ENCODE measurements around the gene SNX1. TPM values are rescaled to one million over a fixed set of nuclear protein-coding genes. Genes with fewer than 3 reads are reported as not detected.

Gene SNX1, protein sequence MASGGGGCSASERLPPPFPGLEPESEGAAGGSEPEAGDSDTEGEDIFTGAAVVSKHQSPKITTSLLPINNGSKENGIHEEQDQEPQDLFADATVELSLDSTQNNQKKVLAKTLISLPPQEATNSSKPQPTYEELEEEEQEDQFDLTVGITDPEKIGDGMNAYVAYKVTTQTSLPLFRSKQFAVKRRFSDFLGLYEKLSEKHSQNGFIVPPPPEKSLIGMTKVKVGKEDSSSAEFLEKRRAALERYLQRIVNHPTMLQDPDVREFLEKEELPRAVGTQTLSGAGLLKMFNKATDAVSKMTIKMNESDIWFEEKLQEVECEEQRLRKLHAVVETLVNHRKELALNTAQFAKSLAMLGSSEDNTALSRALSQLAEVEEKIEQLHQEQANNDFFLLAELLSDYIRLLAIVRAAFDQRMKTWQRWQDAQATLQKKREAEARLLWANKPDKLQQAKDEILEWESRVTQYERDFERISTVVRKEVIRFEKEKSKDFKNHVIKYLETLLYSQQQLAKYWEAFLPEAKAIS
- 137 and 138 TPM in 2 replicates for total RNA-seq

DNA sequence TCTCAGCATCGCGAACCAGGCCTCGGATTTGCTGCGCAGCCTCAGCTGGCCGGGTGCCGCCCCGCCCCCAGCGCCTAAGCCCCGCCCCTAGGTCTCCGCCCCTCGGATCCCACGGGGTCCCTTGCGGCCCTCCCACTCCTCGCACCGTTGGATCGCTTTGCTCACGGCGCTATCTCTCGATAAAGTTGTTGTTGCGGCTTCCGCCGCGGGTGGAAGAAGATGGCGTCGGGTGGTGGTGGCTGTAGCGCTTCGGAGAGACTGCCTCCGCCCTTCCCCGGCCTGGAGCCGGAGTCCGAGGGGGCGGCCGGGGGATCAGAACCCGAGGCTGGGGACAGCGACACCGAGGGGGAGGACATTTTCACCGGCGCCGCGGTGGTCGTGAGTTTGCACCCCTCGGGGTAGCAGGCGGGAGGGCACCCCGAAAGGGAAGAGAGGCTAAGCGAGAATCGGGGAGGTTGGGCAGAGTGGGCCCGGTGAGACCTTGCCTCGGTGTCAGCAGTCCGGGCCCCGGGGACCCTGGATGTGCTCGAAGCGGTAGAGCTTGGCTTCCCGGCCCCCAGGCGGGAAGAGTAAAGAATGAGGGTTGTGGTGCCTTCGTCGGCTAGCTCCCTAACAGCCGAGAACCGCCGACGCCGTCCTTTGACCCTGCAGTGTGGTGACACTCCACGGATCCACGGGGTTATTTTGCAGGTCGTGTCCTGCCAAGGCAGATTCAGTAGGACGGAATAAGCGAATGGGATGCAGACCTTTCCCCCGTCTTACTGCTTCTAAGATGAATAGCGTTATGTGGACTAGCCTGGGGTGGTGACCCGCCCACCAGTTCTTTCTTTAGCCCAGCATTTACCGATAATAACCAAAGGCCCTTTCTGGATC, at the start of gene SNX1:
Gene SNX1 (plus strand): TSS at position 188 of the 873 bp plus-strand sequence. CDS start 32 bp downstream, at position 220.
- CTCF ChIA-PET = interaction anchor here (0.7 kb wide), 1 partner anchor 59 kb away, joined by 4 read pairs; no protein-coding TSS in a partner anchor
- Mint-ChIP-seq H3K9me3 (no peaks in the 10 kb centered on the region), H3K4me1 (peaks cover 87% of the 10 kb centered on the region), H3K27ac (peak within 1 kb of the TSS; percentile 98), H3K4me3 (peak within 1 kb of the TSS; percentile 99), H3K27me3 (no peaks in the 10 kb centered on the region), H3K36me3 (ENCODE audit: low read depth) (peaks cover 30% of the 10 kb centered on the region)
- POLR2A ChIA-PET = interaction anchor here (0.5 to 5.4 kb wide), 10 partner anchors 12 to 605 kb away, joined by 3 to 78 read pairs (median 8); partner anchors contain the start of genes PPIB, SNX22 and TRIP4
- ATAC-seq (ENCODE audit: low read depth) (peak; percentile 73), DNase-seq (peak; percentile 95)
- TF ChIP-seq, protein P1, sequence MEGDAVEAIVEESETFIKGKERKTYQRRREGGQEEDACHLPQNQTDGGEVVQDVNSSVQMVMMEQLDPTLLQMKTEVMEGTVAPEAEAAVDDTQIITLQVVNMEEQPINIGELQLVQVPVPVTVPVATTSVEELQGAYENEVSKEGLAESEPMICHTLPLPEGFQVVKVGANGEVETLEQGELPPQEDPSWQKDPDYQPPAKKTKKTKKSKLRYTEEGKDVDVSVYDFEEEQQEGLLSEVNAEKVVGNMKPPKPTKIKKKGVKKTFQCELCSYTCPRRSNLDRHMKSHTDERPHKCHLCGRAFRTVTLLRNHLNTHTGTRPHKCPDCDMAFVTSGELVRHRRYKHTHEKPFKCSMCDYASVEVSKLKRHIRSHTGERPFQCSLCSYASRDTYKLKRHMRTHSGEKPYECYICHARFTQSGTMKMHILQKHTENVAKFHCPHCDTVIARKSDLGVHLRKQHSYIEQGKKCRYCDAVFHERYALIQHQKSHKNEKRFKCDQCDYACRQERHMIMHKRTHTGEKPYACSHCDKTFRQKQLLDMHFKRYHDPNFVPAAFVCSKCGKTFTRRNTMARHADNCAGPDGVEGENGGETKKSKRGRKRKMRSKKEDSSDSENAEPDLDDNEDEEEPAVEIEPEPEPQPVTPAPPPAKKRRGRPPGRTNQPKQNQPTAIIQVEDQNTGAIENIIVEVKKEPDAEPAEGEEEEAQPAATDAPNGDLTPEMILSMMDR (IDR thresholded peaks at IDR 0.05) = no peak
- intact Hi-C loops (cut with micrococcal nuclease) = loop anchor here (1.0 to 10.0 kb wide), 7 partner anchors 15 to 1699 kb away; partner anchors contain the start of genes APH1B, DENND4A, LACTB and PLEKHO2

DNA sequence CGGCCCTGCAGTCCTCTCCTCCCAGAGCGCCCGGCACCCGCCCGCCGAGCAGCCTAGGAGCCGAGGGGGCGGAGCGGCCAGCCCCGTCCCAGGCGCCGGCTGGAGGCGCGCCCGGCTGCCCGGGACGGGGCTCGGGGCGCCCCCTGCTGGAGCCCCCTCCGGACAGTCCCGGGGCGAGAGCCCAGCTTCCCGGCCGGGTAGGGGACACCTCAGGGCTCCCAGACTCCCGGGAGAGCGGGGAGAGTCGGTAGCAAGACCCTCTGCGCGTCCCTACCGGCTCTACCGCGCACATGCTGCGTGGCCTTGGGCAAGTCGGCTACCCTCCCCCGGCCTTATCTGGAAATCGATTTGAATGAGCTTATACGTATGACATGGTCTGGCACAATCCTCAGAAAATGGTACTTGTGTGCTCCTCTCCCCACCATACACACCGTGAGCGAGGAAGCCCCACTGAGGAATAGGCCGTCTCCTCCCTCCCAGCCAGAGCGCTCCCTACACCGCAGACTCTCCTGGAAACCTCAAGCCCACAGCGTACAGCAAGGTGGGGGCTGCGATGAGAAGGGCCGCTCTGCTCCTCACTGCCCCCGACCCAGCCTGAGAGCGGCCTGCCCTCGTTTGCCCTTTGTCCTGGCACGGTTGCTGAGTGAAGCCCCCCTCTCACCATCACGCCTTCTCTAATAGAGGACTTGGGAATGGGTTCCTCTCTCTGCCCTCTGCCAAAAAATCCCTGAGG, 49.2 kb upstream of the SNX1 start, which contains the start of gene DAPK2:
Gene DAPK2 (minus strand): TSS at position 65 of the 733 bp plus-strand sequence. CDS start 6,224 bp downstream, outside the sequence.
- H3K9me3 Mint-ChIP-seq = no peaks in the 10 kb centered on the region
- H3K27ac Mint-ChIP-seq = peak within 1 kb of the TSS; percentile 7
- peak within 1 kb of the TSS; percentile 76 for H3K4me3 Mint-ChIP-seq
- POLR2A ChIA-PET = interaction anchor here (1.0 to 2.4 kb wide), 5 partner anchors 21 to 294 kb away, joined by 3 to 9 read pairs (median 4); no protein-coding TSS in a partner anchor
- DNase-seq = peak; percentile 69
- TF ChIP-seq, protein P1 (IDR thresholded peaks at IDR 0.05) = no peak
- CTCF ChIA-PET = interaction anchor here (0.7 to 3.8 kb wide), 20 partner anchors 8 to 349 kb away, joined by 3 to 50 read pairs (median 4); no protein-coding TSS in a partner anchor
- intact Hi-C loops (cut with micrococcal nuclease) = loop anchor here (1.0 to 5.0 kb wide), 2 partner anchors 21 to 214 kb away; partner anchors contain the start of gene HERC1
- peak; percentile 59 for ATAC-seq (ENCODE audit: low read depth)
- H3K36me3 Mint-ChIP-seq (ENCODE audit: low read depth) = no peaks in the 10 kb centered on the region
- no peaks in the 10 kb centered on the region for H3K27me3 Mint-ChIP-seq
- peaks cover 68% of the 10 kb centered on the region for H3K4me1 Mint-ChIP-seq

DNA sequence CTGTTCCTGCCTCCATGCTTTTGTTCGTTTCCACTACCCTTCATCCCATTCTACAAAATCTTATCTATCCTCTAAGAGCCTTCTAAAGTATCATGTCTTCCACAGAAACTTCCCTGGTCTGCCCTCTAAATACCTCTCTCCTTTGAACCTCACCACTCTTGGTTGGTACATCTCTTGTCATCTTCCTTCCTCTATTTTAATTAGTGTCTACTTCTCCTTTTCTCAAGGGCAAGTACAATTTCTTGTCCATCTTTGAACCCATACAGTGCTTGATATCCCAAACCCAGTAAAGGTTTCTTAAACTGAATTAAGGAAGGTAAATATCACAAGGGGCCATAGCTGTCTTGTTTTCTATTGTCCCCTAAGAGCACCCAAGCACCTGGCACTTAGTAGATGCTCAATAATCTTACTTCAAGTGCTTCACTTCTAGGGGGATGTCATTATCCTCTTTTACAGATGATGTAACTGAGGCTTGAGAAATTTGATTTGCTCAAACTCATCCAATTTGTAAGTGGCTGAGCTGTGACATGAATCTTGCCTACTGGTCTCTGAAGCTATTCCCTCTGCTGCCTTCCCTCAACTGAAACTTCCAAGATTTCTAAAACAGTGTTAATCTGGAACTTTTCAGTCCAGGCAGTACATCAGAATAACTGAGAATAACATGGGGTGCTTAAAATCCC, 46.9 kb upstream of the SNX1 start:
- ATAC-seq (ENCODE audit: low read depth) (no peak), DNase-seq (no peak)
- POLR2A ChIA-PET = interaction anchor here (1.2 kb wide), 1 partner anchor 55 kb away, joined by 3 read pairs; no protein-coding TSS in a partner anchor
- no peaks in the 10 kb centered on the region for H3K27me3 Mint-ChIP-seq
- TF ChIP-seq, protein P1 (IDR thresholded peaks at IDR 0.05) = no peak
- intact Hi-C loops (cut with micrococcal nuclease) = loop anchor here (2.0 to 5.0 kb wide), 2 partner anchors 166 to 217 kb away; partner anchors contain the start of gene HERC1
- H3K4me3 Mint-ChIP-seq = peak overlapping the region; percentile 59
- peaks cover 60% of the 10 kb centered on the region for H3K4me1 Mint-ChIP-seq
- H3K27ac Mint-ChIP-seq = peak overlapping the region; percentile 54
- CTCF ChIA-PET = interaction anchor here (0.7 to 2.7 kb wide), 6 partner anchors 17 to 296 kb away, joined by 3 to 14 read pairs (median 4); no protein-coding TSS in a partner anchor
- H3K36me3 Mint-ChIP-seq (ENCODE audit: low read depth) = no peaks in the 10 kb centered on the region
- no peaks in the 10 kb centered on the region for H3K9me3 Mint-ChIP-seq

All from activated B cell treated with CpG ODN at 0.5 μM for 24 hours (primary cell).